ENCODE results near the gene SLC11A2.
"Not testable (repeated sequence)": the region's sequence is repeated elsewhere in the genome, so short reads cannot be mapped to it uniquely, and the experiment has no call there.

The SLC11A2 gene

DNA sequence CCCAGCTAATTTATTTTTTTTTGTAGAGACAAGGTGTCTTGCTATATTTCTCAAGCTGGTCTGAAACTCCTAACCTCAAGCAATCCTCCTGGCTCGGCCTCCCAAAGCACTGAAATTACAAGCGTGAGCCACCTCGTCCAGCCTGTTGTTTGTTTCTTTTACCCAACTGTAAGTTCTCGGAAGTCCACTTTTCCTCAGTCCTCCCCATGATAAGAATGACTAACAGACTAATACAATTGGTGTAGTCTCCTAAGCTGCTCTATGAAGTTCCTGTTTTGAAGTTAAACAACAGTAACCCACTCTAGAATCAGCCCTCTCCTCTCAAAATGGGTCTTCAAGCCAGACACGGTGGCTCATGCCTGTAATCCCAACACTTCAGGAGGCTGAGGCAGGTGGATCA is 37.3 kb downstream of the SLC11A2 start:
- no peak for DNase-seq

DNA sequence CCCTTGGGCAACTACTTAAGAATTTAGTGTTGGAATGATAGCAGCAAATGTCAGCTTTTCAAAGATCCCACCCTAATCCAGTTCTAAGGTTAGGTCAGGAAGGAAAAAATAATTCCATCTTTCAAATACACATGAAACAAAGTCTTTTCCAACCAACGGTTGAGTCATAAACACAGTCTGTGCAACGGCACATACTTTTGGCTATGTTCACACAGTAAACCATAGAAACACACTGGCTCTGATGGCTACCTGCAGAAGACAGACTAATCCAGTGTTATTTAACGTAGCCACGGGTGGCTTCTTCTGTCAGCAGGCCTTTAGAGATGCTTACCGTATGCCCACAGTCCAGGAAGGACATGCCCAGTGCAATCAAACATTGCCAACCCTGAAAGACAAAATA is 38.1 kb downstream of the SLC11A2 start:
- DNase-seq, result no peak

DNA sequence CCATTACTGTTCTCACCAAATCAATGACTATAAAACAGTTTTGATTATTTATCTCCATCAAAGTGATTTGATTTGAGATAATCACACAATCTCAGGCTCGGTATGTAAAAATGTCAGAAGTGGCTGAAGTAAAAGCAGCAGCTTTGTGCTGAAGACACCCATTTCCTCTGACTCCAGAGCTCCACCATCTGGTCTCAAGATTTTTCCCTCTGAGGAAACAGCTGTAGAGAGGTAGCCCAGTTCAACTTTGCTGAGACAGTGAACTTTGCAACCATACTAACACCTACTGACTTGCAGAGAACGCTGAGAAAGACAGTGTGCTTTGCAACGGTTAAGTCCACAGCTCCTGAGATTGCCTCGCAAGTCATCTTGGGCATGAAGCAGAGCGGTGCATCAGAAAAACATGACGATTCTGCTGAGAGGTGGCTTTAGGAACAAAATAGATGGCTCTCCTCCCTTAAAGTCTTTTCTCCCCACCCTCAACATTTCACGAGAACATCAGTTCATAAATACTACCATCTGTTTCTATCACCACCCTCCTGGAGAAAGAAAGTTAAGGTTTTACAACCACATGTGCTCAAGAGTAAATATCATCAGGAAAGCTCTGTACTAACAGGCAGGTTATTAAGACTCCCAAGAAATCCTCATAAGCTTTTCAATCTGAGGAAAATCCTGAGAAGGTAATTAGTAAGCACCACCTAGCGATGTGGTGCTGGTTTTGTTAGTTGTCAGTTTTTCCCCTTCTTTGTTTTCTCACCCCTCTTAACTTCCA is 39.0 kb downstream of the SLC11A2 start:
- DNase-seq, result peak in 1 of 2 experiments; percentile 16

DNA sequence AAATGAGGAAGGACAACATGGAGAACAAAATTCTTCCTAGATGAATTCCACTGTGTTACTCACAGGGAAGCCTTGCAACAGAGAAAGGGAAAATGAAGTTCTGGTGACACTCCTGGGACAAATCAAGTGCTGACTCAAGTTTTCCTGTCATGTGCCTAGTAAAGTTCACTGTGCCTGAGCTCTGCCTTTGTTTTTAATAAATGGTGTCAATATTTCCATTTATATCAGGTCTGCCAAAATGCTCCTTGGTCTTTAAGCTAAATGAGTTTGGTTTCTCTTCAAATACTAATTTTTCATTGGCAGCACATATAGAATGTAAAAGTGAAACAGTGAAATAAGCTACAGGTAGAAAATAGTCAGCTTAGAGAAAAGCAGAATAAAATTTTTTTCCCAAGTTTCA is 40.9 kb downstream of the SLC11A2 start:
- DNase-seq, result peak in 1 of 2 experiments; percentile 17

DNA sequence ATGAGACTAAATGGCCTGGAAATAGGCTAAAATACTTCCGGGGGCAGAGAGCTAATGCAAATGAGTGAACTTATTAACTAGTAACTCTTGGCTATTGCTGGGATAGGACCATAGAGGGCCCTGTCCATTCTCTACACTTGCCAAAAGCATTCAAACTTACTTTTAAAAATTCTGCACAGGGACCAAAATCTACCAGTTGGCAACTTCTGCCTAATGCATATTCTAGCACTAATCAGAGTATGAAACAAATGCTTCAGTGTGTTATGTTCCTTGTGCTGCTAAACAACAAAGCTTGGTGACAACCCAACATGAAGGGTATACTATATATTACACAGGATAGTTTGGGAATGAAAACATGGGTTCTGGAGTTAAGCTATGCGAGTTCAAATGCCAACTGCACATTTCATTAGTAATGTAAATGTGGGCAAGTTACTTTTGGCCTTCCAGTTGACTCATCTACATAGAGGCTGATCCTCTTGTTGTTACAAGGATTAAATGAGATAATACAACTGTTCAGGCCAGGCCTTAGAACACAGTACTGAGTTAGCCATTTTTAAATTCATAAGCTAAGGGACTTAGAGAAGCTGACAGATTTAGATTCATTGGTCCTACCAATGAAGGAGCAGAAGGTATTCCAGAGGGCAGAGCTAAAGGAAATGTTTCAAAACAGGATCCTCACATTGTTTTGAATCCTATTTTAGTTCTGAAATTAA is 41.4 kb downstream of the SLC11A2 start:
- no peak for DNase-seq

DNA sequence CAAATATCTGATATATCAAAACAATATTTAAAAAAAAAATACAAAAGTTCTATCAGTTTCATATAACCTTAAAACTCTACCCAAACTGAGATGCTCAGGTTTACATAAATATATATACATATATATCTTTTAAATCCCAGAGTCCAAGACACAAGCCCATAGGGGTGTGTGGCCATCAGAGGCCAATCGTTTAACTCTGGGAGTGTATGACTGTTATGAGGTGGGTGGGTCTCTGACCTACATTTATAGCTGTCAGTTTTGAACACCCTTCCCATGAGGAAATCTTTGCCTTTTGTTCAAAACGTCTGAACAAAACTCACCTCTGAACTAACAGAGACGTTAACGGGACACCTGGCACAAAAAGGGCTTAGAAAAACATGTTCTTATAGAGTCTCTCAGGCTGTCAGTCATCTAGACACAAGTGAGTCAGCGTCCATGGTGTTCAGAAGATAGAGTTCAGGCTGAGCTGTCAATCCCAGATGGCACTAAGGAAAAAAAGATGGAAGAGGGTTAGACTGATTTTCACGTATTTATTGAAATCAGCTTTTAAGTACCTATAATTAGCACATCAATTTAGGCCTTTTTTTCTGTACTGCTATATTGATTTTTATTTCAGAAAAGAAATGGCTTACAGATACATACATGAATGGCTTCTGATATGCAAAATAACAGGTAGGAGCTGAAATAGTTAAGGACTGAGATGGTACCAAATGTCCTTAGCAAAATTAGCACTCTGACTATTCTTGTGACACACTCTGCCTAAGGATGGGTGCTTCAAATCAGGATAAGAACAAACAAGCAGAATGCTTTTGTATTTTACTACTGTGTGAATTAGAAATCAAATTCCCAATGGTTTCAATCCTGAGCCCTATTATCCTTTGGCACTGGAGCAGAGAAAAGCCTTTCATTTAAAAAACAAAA is 44.6 kb downstream of the SLC11A2 start:
- no peak for DNase-seq

DNA sequence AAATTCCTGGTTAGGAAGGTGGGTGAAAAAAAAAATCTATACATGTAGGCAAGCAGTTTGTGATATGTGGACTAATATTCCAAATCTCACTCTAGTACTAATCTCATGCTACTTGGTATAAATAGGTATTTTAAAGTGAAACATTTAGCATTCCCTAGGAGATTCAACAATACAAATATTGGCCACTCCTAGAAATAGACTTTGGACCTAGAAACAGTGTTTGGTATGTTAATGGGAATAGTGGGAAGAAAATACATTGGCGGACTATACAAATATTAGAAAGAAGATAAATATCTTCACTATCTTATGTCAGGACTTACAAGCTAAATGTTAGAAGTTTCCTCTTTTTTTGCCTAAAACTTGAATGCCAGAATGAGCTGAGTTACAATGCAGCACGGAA is 45.6 kb downstream of the SLC11A2 start:
- no peak for DNase-seq

DNA sequence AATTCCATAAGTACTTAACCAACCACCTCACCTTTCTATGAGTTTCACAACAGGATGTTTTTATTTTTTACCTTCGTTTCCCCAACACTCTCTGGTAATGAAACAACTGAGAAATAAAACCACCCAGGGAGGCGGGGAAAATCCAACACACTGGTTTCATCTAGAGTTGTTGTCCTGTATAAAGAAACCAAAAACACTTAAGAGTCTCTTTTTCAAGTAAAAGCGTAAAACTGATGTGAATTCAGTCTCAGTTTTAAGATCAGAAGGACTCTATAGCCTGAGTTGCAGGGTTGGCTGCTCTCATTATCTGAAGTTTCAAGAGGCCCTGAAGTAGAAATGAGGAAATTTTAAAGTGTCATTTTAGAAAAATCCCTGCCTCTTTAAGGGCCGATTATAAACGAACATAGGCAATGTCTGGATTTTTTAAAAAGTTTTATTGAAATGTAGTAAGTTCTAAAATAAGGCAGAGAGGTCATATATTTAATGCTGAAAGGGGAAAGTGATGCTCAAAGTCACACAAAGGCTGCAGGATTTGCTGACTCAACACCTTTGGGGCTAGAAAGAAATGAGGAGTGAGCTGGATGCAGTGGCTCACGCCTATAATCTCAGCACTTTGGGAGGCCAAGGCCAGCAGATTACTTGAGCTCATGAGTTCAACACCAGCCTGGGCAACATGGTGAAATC is 46.7 kb downstream of the SLC11A2 start:
- DNase-seq, result peak in 1 of 2 experiments; percentile 15

DNA sequence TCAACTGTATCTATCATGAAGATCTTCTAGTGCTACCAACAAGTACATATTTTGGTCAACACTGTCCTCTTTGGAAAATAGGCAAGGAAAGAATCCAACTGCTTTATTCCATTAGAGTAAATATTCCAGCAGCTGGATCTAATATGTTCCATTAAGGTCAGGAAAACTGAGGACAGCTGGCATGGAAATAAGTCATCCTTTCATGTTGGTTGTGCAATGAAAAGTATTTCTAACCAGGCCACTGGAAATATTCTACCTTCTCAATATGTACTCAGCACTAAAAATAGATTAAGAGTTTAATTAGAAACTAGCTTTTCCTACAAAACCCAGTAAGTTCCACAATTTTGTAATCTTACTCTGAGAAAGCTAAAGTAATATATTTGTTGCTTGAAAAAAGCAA is 54.2 kb downstream of the SLC11A2 start:
- DNase-seq, result no peak

DNA sequence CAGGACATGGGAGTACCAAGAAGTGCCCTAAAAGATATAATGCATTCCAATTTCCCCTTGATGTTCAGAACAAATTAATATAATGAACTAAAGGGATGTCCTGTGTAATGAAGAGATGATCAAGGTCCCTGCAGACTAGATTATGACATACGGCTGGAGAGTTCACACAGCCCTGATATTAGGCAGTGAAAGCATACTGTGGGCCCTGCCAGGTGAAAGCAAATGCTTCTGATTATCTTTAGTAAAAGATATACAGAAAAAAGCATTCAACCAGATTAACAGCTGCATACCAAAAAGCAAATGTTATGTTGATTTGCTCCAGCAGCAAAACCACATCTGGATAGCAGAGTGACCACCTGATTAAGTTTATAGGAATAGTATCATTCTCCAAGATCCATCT is 61.8 kb downstream of the SLC11A2 start:
- DNase-seq, result no peak

DNA sequence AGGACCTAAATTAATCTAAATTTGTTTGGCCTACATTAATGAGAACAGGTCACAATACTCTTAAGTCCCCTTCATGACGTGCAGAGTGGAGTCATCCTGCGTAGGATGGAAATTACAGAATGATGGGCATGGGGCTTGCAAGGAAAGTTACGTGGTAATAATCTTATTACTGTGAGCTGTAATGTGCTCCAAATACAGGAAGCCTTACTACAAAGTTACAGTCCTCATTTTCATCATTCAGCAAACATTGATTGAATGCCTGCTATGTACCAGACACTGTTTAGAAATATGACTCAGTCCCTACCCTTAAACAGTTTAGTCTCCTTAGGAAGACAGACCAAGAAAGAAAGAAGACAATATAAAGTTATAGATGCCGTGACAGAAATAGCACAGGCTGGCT is 64.5 kb downstream of the SLC11A2 start:
- no peak for DNase-seq

DNA sequence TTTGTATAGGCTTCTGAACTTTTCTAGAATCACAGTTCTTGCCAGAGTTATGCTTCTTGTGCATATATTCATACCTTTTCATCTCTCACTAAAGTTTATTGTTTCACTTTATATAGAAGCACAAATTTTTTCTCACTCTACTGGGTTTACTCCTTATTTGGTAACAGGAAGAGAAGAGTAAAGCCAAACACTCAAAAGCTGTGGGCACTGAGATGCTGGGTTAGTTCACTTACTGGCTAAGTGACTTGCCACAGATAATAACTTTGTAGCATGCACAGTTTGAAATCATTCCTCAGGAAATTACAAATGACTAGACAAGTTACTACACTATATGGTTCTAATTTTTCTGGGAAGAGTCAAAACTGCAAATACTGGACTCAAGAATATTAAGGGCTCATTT is 66.1 kb downstream of the SLC11A2 start:
- no peak for DNase-seq

DNA sequence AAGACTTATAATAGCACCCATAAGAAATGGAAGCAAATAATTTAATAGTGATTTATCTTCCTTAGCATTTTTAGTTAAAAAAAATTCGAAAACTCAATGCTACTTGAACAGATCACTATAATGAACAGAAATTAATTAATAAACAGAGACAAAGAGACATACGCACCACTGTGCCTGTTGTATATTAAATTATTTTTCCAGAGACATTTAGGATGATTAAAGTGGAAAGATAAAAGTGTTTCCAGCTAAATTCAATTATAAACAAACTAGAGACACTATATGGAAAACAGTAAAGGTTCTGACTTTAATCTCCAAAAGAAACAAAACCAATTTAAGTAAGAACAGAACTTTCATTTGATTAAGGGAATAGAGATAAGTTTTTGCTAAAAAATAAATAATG is 70.5 kb downstream of the SLC11A2 start:
- no peak for DNase-seq

DNA sequence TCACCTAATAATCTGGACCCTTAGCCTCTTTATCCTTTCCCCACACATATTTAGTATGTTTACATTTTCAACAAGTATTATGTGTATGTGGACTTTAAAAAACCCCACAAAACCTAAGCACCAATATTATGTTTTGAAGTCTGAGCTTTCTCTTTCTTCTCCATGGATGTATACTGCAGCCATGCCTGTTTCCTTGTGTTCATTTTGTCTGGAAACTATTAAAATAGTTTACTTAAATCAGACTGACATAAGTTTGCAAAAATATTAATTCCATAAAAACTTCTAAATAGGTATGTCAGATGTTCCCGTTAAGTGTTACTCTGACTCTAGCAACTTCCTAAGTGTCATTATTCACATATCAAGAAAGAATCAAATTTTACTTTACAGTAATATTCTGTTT is 70.9 kb downstream of the SLC11A2 start:
- no peak for DNase-seq

DNA sequence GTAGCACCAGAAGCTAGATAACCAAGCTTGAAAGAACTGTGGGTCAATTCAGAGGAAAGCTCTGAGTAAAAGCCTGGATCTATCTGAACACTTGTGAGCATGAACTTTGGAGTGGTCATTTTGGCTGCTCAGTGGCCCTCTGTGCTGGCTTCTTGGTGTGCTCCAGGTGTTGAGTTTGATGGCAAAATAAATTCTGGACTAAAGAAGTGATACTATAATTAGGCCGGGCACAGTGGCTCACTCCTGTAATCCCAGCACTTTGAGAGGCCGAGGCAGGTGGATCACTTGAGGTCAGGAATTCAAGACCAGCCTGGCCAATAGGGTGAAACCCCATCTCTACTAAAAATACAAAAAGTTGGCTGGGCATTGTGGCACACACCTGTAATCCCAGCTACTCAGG is 71.4 kb downstream of the SLC11A2 start:
- not testable (repeated sequence) for DNase-seq

DNA sequence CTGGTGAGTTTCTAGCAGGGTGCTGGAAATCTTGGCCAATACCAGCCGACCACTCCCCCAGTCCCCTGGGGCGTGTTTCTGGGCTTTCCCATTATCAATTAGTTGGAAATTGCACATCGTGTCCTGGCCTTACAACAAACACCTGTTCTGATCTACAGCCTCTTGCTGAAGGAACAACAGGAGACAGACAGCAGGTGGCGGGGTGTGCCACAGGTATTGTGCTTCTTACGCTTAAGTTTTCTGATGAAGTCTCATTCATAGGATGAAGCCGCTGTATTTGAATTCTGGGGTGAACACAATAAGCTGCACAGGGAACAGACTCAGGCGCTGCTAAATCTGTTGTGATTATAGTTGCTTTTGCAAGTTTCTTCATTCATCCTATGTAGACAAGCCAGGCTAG is 73.1 kb downstream of the SLC11A2 start:
- DNase-seq, result no peak

DNA sequence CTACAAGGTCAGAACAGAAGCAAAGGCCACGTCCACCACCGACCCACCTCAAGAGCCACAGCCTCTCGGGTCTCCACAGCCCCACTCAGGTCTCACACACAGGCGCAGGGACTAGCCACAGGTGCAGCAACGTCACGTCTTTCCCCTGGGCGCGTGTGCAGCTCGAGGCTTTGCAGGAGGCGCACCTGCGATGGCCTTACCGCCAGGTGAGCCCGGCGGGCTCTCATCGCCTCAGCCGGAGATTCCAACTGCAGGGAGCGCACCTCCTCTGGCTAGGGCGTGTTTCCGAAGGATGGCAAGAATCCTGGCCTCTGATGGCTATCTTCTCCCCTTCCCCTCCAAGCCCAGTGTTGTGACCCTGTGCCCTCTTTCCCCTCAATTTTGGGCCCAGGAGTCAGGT is 73.7 kb downstream of the SLC11A2 start, which contains the start of gene HIGD1C:
Gene HIGD1C (plus strand): TSS at position 35 of the 400 bp plus-strand sequence. CDS start 1,455 bp downstream, outside the sequence.
- no peak for DNase-seq

DNA sequence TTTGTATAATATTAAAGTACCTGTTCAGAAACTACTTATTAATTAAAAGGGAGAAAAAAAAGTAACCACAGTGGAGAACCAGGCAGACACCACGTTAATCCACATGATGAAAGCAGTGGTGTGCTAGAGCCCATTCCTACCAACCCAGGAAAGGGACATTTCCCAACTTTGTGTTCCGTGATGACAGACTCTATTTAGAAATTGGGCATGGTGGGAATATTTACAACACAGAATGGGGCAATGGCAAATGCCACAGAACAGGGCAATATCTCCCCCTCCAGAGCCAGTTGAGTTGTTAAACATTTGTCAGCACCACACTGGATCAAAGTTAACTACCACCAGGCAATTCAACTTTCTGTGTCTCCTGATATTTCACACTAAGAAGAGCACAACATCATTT is 75.1 kb downstream of the SLC11A2 start:
- DNase-seq, result no peak

DNA sequence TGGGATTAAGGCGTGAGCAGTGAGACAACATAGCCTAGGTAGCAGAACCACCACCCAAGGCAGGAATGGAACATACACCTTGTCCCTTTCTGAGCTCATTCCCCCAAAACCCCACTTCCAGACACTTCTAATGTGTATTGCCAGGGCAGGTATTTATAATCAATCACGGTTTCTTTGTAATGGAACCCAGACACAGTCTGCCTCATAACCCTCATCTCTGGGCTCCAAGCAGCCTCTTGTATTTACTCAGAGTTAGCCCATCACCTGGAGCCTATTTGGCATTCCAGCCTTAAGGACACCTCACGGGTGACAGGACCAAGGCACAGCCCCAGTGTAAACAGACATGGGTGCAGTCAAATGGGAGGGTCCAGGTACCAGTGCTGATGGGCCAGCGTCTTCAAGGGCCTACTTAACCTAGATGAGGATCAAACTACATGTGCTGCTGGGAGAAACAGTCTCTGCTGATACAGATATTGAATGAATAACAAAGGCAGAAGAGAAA is 76.3 kb downstream of the SLC11A2 start:
- no peak for DNase-seq

DNA sequence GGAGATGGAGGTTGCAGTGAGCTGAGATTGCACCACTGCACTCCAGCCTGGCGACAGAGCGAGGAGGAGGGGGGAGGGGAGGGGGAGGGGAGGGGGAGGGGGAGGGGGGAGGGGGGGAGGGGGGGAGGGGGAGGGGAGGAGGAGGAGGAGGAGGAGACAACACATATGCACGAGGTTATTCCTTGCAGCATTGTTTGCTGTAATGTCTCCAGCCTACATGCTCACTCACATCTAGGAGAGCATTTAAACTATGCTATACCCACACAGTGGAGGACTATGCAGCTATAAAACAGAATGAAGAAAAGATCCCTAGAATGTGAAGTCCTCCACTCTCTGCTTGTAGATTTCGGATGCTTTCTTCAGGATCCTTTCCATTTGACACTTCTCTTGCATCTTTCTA is 77.4 kb downstream of the SLC11A2 start:
- DNase-seq, result no peak

DNA sequence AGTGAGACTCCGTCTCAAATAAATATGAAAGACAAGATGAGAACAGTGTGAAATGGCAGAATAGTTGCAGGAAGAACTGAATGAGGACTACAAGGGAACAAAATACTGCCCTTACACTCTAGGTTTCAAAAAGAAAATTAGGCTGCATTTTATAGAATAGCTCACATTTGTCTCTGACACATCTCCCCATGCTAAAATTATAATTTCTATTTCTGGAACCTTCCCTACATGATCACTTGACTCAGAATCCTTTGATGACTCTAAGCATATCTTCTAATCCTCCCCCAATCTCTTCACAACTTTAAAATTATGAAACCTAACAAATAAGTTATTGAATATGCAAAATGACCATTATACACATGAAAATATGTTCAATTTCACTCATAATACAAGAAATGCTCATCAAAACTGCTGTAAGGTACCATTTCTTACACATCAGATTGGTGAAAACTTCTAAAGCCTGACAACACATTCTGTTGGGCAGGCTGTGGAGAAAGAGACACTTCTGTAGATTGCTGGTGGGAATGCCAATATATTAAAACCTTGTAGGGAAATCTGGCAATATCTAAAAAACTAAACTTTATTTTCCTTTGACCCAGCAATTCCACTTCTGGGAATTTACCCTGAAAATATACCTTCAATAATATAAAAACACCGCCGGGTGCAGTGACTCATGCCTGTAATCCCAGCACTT is 78.1 kb downstream of the SLC11A2 start:
- no peak for DNase-seq

DNA sequence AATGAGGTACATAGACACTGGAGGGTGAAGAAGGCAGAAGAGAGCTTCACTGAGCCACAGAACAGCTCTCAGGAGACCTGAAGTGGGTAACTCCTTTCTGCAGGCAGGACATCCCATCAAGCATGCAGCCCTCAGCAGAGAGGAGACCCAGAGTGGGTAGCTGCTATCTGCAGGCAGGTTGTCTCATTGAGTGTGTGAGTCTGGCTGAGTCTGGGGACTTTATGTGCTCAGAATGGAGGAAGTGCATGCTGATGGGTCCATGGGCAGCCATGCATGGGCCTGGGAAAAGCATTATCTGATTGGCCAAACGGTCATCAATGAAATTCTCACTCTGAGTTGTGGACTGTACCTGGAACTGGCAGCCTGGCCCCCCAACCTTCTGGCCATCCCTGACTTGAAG is 88.5 kb downstream of the SLC11A2 start:
- DNase-seq, result no peak
